Thymus (tissue), 14 donors: ENCODE results near the gene CALML5. TPM values are rescaled to one million over a fixed set of nuclear protein-coding genes. Genes with fewer than 3 reads are reported as not detected.
A peak's percentile ranks its signal among the peaks of the same experiment; 100 is the strongest.

Experiments used
- DNase-seq, 9 donors: peaks; one replicate each; pipeline ENCODE4 v3.0.0-alpha.2; 2013; ENCODE audit warnings: low spot score in 9 of 9, low read depth in 6 of 9, missing footprints in 1 of 9
- H3K27ac ChIP-seq, 2 donors: one replicate each; pipeline ENCODE4 v1.5.1; 2013; ENCODE audit warnings: control low read depth in 1 of 2, low read depth in 1 of 2, low read length in 1 of 2, mild to moderate bottlenecking in 1 of 2, moderate library complexity in 1 of 2
- H3K27me3 ChIP-seq, 2 donors: one replicate each; pipeline ENCODE4 v1.5.1; 2013; ENCODE audit warnings: low read length in 1 of 2; ENCODE audit not compliant: control insufficient read depth in 2 of 2, insufficient read depth in 1 of 2
- H3K36me3 ChIP-seq, 2 donors: one replicate each; pipeline ENCODE4 v1.5.1; 2013; ENCODE audit warnings: low read length in 1 of 2, mild to moderate bottlenecking in 1 of 2, moderate library complexity in 1 of 2; ENCODE audit not compliant: control insufficient read depth in 2 of 2, insufficient read depth in 2 of 2
- H3K4me1 ChIP-seq, 2 donors: one replicate each; pipeline ENCODE4 v1.5.1; 2013; ENCODE audit warnings: low read length in 2 of 2; ENCODE audit not compliant: control insufficient read depth in 2 of 2, insufficient read depth in 2 of 2
- H3K4me3 ChIP-seq, 2 donors: one replicate each; pipeline ENCODE4 v1.5.1; 2013; ENCODE audit warnings: low read length in 2 of 2, control low read depth in 1 of 2, mild to moderate bottlenecking in 1 of 2
- H3K9me3 ChIP-seq, 2 donors: one replicate each; pipeline ENCODE4 v1.5.1; 2013; ENCODE audit warnings: low read length in 1 of 2, mild to moderate bottlenecking in 1 of 2; ENCODE audit not compliant: control insufficient read depth in 2 of 2, insufficient read depth in 1 of 2
- WGBS: extraction: QIAGEN DNeasy Blood & Tissue Kit; methylation state at CpG from one replicate; pipeline ENCODE4 v1.1.7; 2013; 5-methylcytosine and 5-hydroxymethylcytosine counted together
- long read RNA-seq, 10 donors: transcript quantifications; one replicate each; lab custom pipeline, GENCODE V29; 2026
- polyA plus RNA-seq: library from polyadenylated mRNA; stranded (reverse); fragments of 200-250 nt; gene quantifications from one replicate; pipeline ENCODE4 v1.2.3, GENCODE V29; 2013
- total RNA-seq: library from RNA; stranded (reverse); fragments of 120-200 nt; gene quantifications from one replicate; pipeline ENCODE4 v1.2.4, GENCODE V29; 2013
- donor health status: healthy.

CALML5 gene, protein sequence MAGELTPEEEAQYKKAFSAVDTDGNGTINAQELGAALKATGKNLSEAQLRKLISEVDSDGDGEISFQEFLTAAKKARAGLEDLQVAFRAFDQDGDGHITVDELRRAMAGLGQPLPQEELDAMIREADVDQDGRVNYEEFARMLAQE
- total RNA-seq (32.6 TPM), polyA plus RNA-seq (368 TPM)
- long read RNA-seq, donor 1: 0 reads
- long read RNA-seq, donor 2: 0 reads
- long read RNA-seq, donor 3, transcript CALML5-201 (1 exons, 859 nt): major isoform, 15 of 15 reads
- long read RNA-seq, donor 3, partial matches to known transcripts: 0 of 15 reads
- long read RNA-seq, donor 3, other reads (novel, unspliced or antisense): 0 of 15 reads
- long read RNA-seq, donor 4, transcript CALML5-201 (1 exons, 859 nt): major isoform, 6 of 6 reads
- long read RNA-seq, donor 4, partial matches to known transcripts: 0 of 6 reads
- long read RNA-seq, donor 4, other reads (novel, unspliced or antisense): 0 of 6 reads
- long read RNA-seq, donor 5, transcript CALML5-201 (1 exons, 859 nt): major isoform, 30 of 30 reads
- long read RNA-seq, donor 5, partial matches to known transcripts: 0 of 30 reads
- long read RNA-seq, donor 5, other reads (novel, unspliced or antisense): 0 of 30 reads
- long read RNA-seq, donor 6, transcript CALML5-201 (1 exons, 859 nt): major isoform, 11 of 11 reads
- long read RNA-seq, donor 6, partial matches to known transcripts: 0 of 11 reads
- long read RNA-seq, donor 6, other reads (novel, unspliced or antisense): 0 of 11 reads
- long read RNA-seq, donor 7, transcript CALML5-201 (1 exons, 859 nt): major isoform, 14 of 14 reads
- long read RNA-seq, donor 7, partial matches to known transcripts: 0 of 14 reads
- long read RNA-seq, donor 7, other reads (novel, unspliced or antisense): 0 of 14 reads
- long read RNA-seq, donor 8, partial matches to known transcripts: 0 of 3 reads
- long read RNA-seq, donor 8, other reads (novel, unspliced or antisense): 0 of 3 reads
- long read RNA-seq, donor 9, transcript CALML5-201 (1 exons, 859 nt): major isoform, 8 of 8 reads
- long read RNA-seq, donor 9, partial matches to known transcripts: 0 of 8 reads
- long read RNA-seq, donor 9, other reads (novel, unspliced or antisense): 0 of 8 reads
- long read RNA-seq, donor 10, transcript CALML5-201 (1 exons, 859 nt): major isoform, 9 of 9 reads
- long read RNA-seq, donor 10, partial matches to known transcripts: 0 of 9 reads
- long read RNA-seq, donor 10, other reads (novel, unspliced or antisense): 0 of 9 reads

DNA sequence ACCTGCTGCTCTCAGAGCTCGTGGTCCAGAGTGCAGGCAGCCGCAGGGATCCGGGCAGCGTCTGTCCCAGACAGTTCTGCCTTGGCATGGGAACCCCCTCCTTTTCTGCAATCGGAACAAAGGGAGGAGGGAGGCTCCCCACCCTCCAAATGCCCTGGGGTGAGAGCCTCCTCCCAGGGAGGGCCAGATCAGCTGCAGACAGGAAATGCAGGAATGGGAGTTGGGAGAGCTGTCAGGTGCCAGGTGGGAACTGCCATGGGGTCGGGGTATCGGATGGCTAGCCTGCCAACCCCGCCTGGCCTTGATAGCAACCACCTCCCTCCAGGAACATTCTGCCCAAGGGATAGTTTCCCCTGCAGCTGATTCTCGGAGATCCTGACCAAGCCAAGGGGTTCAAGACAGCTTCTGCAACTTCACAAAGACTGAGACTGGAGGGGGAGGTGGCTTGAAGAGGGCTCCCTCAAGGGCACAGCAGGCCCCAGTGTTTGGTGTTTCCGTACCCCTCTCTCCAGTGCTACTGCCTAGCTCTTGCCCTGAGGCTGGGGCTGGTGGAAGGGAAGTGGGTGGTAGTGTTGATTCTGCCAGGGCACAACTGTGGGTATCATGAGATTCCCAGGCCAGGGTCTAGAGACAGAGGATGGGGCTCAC is at the start of gene CALML5:
Gene CALML5 (minus strand): TSS at position 78 of the 648 bp plus-strand sequence. CDS start 132 bp downstream, outside the sequence.
- peaks cover 0 to 19% of the 10 kb centered on the region in 2 donors for H3K4me1 ChIP-seq
- DNase-seq: no peak
- no peak within 1 kb of the TSS for H3K27ac ChIP-seq
- no peak within 1 kb of the TSS for H3K4me3 ChIP-seq
- H3K36me3 ChIP-seq: no peaks in the 10 kb centered on the region
- no peaks in the 10 kb centered on the region for H3K9me3 ChIP-seq
- WGBS: 95% methylated on average over 10 of the region's 10 CpGs
- H3K27me3 ChIP-seq: peaks cover 0 to 9% of the 10 kb centered on the region in 2 donors

GRCh38 chr10:5547931-5548660 is 48.7 kb upstream of the CALML5 start:
- Histone ChIP-seq H3K4me1 (peaks cover 6 to 63% of the 10 kb centered on the region in 2 donors), H3K27ac (peak overlapping the region in 1 of 2 donors; percentile 30), H3K27me3 (no peaks in the 10 kb centered on the region), H3K4me3 (no peak overlapping the region), H3K9me3 (no peaks in the 10 kb centered on the region), H3K36me3 (no peaks in the 10 kb centered on the region)
- DNase-seq: no peak
- 68% methylated on average over 16 of the region's 16 CpGs for WGBS

DNA sequence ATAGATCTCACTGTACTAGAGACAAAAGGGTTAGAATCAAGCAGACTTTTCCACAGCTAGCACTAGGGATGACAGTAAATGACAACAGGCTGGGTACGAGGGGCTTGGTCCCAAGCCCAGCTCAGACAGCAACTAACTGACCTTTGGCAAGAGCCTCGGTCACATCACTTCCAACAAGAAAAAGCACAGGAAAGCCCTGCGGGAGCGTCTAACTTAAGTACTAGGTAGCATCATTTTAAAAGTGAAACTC is 48.2 kb upstream of the CALML5 start:
- no peak for DNase-seq
- 85% methylated on average over 4 of the region's 4 CpGs for WGBS
- H3K4me1 ChIP-seq: peaks cover 6 to 58% of the 10 kb centered on the region in 2 donors
- peak overlapping the region in 1 of 2 donors; percentile 30 for H3K27ac ChIP-seq
- H3K9me3 ChIP-seq: no peaks in the 10 kb centered on the region
- H3K4me3 ChIP-seq: no peak overlapping the region
- H3K27me3 ChIP-seq: no peaks in the 10 kb centered on the region
- no peaks in the 10 kb centered on the region for H3K36me3 ChIP-seq

- no peaks in the 10 kb centered on the region for H3K9me3 ChIP-seq
- no peak overlapping the region for H3K4me3 ChIP-seq
- 95% methylated on average over 7 of the region's 7 CpGs for WGBS
- H3K27me3 ChIP-seq: no peaks in the 10 kb centered on the region
- no peak for DNase-seq
- H3K36me3 ChIP-seq: no peaks in the 10 kb centered on the region
- peaks cover 5 to 53% of the 10 kb centered on the region in 2 donors for H3K4me1 ChIP-seq
- H3K27ac ChIP-seq: no peak overlapping the region
Observed at GRCh38 chr10:5546891-5547680, 47.7 kb upstream of the CALML5 start.

DNA sequence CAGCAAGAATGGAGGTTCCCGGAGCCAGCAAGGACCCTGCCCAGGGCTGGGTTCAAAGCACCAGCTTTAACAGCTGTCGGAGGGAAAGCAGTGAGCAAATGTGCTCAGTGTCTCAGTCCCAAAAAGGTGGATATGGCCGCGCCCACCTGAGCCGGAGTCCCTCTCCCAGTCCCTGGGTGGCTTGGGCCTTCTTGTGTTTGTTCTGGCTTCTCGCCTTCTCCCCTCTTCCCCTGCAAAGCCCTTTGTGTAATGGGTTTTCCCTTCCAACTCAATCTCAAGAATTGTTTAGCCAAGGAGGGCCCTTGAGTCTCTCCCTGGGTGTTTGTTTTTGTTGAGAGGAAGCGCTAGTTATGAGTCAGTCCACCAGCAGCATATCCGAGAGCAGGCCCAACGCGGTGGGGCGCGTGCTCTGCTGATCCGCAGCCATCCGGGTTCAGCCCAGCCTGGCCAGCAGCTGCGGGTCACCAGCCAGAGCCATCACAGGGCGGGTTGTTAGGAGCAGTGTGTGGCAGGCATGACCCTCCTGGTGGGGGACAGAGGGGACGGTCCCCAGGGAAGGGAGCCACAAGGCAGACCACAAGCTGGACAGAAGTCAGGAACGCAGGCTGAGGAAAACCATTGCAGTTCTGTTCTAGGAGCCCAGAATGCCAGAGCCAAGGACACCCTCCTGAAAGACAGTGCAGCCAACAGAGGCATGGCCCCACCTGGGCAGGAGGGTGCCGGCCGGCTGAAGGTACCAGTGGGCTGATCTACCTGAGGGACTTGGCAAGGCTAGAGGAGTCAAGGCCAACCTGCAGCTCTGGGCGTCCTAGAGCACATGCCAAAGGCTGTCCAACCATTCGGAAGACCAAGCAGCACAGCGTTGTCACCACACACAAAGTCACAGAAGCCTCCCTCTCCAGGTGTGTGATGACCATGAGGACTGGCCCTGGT is 46.7 kb upstream of the CALML5 start:
- no peaks in the 10 kb centered on the region for H3K9me3 ChIP-seq
- H3K27me3 ChIP-seq: no peaks in the 10 kb centered on the region
- WGBS: 95% methylated on average over 23 of the region's 23 CpGs
- no peak overlapping the region for H3K4me3 ChIP-seq
- H3K4me1 ChIP-seq: peaks cover 0 to 42% of the 10 kb centered on the region in 2 donors
- no peak overlapping the region for H3K27ac ChIP-seq
- no peaks in the 10 kb centered on the region for H3K36me3 ChIP-seq
- DNase-seq: no peak

GRCh38 chr10:5545426-5545777 is 46.0 kb upstream of the CALML5 start:
- Histone ChIP-seq H3K27ac (no peak overlapping the region), H3K4me3 (no peak overlapping the region), H3K27me3 (no peaks in the 10 kb centered on the region), H3K9me3 (no peaks in the 10 kb centered on the region), H3K4me1 (peaks cover 0 to 37% of the 10 kb centered on the region in 2 donors), H3K36me3 (no peaks in the 10 kb centered on the region)
- WGBS: 98% methylated on average over 2 of the region's 2 CpGs
- no peak for DNase-seq

- DNase-seq: no peak
- 92% methylated on average over 1 of the region's 1 CpG for WGBS
- H3K4me1 ChIP-seq: peaks cover 0 to 37% of the 10 kb centered on the region in 2 donors
Observed at GRCh38 chr10:5545011-5545410, 45.6 kb upstream of the CALML5 start.

More at GRCh38 chr10:5545011-5545410, 45.6 kb upstream of the CALML5 start:
- Histone ChIP-seq H3K27me3 (no peaks in the 10 kb centered on the region), H3K27ac (no peak overlapping the region), H3K36me3 (no peaks in the 10 kb centered on the region), H3K4me3 (no peak overlapping the region), H3K9me3 (no peaks in the 10 kb centered on the region)
